AG08396 (cell line): Measurements from ENCODE around the gene PSMA3.

Experiments
- DNase-seq: peaks from one replicate; pipeline ENCODE4 v3.0.0; 2012; ENCODE audit warnings: low spot score, mixed read lengths

PSMA3 gene

DNA sequence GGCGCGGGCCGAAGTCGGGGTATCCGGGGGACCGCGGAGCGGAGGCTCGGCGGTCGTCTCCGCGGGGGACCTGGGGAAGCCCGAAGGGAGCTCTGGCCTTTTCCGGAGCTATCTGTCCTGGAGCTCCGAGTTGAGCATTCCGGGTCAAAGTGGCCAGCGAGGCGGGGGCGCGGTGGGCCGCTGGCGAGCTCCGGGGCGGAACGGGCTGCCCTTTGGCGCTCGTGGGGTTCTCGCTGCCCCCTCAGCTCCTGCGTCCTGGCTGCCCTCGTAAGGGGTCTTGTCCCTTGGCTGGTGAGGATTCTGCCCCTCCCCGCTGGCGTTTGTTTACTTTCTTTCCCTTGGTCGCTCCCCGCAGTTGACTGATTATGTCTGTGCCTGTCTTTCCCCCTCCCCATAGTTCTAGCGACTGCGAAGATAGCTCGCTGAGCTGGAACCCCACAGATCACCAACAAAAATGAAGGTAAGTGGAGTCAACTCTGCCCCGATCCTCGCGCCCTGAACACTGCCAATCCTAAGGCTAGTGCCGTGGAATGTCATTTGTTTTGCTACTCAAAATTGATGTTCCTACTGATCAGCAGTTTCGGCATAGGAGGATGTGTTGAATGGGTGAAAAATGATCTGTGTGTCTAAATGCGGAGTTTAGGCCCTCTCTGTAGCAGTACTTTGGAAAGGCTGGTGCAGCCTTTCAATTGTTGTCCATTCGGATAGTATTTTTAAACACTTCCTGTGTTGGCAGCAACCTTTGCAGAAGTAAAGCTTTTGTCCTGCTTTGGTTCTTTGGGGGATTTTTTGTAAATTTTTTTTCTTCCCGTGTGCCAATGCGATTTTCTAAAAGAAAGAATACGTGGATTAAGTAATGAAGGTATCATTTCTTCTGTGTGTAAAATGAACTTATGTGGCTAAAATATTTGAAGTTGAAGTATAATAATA, 55.0 kb downstream of the PSMA3 start:
- DNase-seq, result peak; percentile 29

DNA sequence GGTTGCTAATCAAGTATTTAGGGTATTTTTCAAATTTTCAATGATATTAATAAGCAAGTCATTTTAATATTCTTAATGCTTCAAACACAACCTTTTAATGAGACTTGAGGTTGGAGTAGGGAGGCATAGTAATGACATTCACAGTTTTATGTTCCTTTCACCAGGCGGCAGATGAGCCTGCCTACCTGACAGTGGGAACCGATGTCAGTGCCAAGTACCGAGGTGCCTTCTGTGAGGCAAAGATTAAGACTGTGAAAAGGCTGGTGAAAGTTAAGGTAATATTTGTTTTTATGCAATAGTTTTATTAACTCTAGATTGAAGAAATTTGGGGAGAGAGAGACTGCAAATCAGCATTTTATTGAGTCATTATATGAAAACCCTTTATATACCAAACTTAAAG, 56.8 kb downstream of the PSMA3 start:
- DNase-seq, result no peak

DNA sequence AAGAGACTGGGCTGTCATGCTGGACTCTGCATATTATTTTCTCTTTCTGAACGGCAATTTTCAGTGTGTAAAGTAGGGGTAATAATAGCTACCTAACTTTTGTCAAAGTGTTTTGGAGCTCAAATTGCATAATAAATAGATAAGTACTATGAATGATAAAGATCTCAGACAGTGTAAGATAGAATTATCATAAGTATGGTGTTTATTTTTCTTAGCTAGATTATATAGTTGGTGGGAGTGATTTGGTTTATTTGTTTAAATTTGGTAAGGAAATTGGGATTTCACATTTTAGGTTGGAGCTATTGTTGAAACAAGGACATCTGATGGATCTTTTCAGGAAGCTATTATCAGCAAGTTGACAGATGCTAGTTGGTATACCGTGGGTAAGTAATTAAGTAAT, 61.1 kb downstream of the PSMA3 start:
- DNase-seq, result no peak

DNA sequence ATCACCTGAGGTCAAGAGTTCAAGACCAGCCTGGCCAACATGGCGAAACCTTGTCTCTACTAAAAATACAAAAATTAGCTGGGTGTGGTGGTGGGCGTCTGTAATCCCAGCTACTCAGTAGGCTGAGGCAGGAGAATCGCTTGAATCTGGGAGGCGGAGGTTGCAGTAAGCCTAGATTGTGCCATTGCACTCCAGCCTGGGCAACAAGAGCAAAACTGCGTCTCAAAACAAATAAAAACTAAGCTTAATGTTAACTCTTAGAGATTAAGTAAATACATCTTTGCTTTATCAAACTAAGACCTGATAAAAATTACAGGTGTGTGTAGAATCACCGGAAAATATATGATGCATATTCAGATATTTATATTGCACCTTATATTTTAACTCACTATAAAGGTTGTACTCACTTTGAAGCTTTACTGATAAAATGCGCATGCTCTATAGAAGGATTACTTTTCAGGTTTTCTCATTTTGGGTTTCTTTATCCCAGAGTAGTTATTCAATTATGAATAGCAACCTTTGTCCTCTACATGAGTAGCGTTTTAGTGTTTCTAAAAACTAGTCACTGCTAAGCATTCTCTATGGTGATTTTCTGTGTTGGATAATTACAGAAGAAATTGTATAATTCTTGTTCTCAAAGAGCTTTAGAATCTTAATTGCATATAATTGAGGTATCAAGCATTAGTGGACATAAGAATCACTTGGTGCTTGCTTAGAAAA, 63.1 kb downstream of the PSMA3 start:
- no peak for DNase-seq

DNA sequence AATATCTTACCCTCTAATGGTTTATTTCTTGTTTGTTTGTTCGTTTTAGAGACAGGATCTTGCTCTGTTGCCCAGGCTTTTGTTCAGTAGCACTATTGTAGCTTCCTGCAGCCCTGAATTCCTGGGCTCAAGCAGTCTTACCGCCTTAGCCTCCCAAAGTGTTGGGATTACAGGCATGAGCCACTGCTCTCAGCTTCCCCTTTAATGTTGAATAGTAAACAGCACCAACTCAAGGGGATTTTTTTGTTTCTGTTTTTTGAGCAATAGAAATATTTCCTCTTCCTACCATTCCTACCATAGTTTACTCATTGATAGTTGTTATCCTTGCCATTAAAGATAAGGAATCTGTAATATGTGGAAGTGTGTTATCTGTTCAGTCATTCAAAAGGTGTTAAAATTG, 64.4 kb downstream of the PSMA3 start:
- DNase-seq, result no peak

DNA sequence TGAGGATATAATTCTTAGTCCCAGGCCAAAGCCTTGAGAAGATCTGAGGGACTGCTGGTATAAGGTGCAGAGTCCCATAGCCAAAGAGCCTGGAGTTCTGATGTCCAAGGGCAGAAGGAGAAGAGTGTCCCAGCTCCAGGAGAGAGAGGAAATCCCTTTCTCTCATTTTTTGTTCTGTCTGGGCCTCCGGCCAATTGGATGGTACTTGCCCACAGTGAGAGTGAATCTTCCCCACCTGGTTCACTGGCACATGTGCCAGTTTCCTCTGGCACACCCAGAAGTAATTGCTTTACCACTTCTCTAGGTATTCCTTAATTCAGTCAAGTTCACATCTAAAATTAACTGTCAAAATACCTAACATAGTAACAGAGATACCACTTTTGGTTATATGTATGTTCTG, 69.1 kb downstream of the PSMA3 start:
- no peak for DNase-seq

DNA sequence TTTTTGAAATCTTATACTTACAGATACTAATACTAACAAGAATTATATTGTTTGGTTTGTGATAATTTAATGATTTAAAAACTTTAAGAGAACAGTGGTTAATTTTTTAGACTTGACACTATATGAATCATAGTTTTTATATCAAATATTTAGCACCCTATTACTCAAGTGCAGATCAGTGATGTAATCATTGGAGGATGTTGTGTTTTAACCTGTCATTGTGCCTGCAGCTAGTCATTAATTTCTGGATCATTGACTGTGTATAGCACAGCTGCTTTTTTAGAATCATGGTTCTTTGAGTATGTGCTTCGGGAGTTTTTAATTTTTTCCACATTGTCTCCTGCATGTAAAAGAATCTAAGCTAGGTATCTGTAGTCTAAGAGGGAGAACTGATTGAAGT, 71.0 kb downstream of the PSMA3 start:
- no peak for DNase-seq
